GM12892 (cell line): Measurements from ENCODE around the gene EDAR.

Experiments used
- POLR2A ChIP-seq: IDR thresholded peaks from 2 replicates; pipeline ENCODE4 v1.6.1; 2011; ENCODE audit warnings: low read depth, low read length, control low read depth
- POLR2AphosphoS5 ChIP-seq: IDR thresholded peaks from 2 replicates; pipeline ENCODE4 v1.6.1; 2011; ENCODE audit warnings: low read depth, low read length, control low read depth
- TAF1 ChIP-seq: IDR thresholded peaks from 2 replicates; pipeline ENCODE4 v1.6.1; 2011; ENCODE audit warnings: low read depth, mild to moderate bottlenecking, control low read depth, low read length, borderline replicate concordance

- TF ChIP-seq POLR2A (no peak), POLR2AphosphoS5 (no peak), TAF1 (no peak)
Observed at GRCh38 chr2:108967757-108968156, 21.3 kb downstream of the EDAR start.
